K562 (cell line): Measurements from ENCODE around the gene TMEM245. TPM values are rescaled to one million over a fixed set of nuclear protein-coding genes. Genes with fewer than 3 reads are reported as not detected.

Experiments used
- DIDO1 ChIP-seq: fragments of 450-650 bp; IDR thresholded peaks from 2 replicates; pipeline ENCODE4 v1.6.1; 2016; ENCODE audit warnings: low read depth, missing biosample characterization, missing genetic modification characterization
- E4F1 ChIP-seq: fragments of 250-450 bp; sonication (Bioruptor Pico); IDR thresholded peaks from 2 replicates; pipeline ENCODE4 v1.5.0; 2021; ENCODE audit warnings: mild to moderate bottlenecking, borderline replicate concordance
- ESRRA ChIP-seq: fragments of 450-650 bp; IDR thresholded peaks from 2 replicates; pipeline ENCODE4 v1.6.1; 2014; ENCODE audit warnings: low read depth, mild to moderate bottlenecking, moderate library complexity, borderline replicate concordance
- ETV5 ChIP-seq: sonication (generic); formaldehyde crosslinking; IDR thresholded peaks from 2 replicates; pipeline ENCODE4 v1.4.0; 2020; ENCODE audit warnings: low read depth, mild to moderate bottlenecking, missing genetic modification reagents
- FOXA1 ChIP-seq: fragments of 450-650 bp; IDR thresholded peaks from 2 replicates; pipeline ENCODE4 v1.6.1; 2016; ENCODE audit warnings: mild to moderate bottlenecking, borderline replicate concordance
- FOXJ2 ChIP-seq: fragments of 200-800 bp; sonication (Bioruptor generic); IDR thresholded peaks from 2 replicates; pipeline ENCODE4 v1.6.1; 2016; ENCODE audit warnings: missing genetic modification characterization, missing compliant biosample characterization
- KDM4B ChIP-seq, 2 experiments: fragments of 450-650 bp in 1 of 2; sonication (generic) in 1 of 2; IDR thresholded peaks; 2 replicates each; pipeline ENCODE4 v1.6.1; 2016 to 2017; ENCODE audit warnings: borderline replicate concordance in 2 of 2, antibody characterized with exemption in 1 of 2, low read depth in 1 of 2, mild to moderate bottlenecking in 1 of 2
- NCOA6 ChIP-seq: fragments of 450-650 bp; IDR thresholded peaks from 2 replicates; pipeline ENCODE4 v1.6.1; 2017; ENCODE audit warnings: mild to moderate bottlenecking
- POLR2G ChIP-seq: fragments of 200-400 bp; formaldehyde crosslinking; IDR thresholded peaks from 2 replicates; pipeline ENCODE4 v1.6.1; 2017; ENCODE audit warnings: low read depth, mild to moderate bottlenecking, antibody characterized with exemption, low read length, moderate library complexity
- PRDM10 ChIP-seq: fragments of 450-650 bp; IDR thresholded peaks from 2 replicates; pipeline ENCODE4 v1.6.1; 2018; ENCODE audit not compliant: partially characterized antibody
- RNF2 ChIP-seq: sonication (generic); IDR thresholded peaks from 2 replicates; pipeline ENCODE4 v1.6.1; 2016
- SIN3A ChIP-seq, 2 experiments: fragments of 150-350 bp in 1 of 2; IDR thresholded peaks; 2 replicates each; pipeline ENCODE4 v1.6.1; 2011 to 2016; ENCODE audit warnings: borderline replicate concordance in 2 of 2, low read depth in 2 of 2, low read length in 2 of 2, mild to moderate bottlenecking in 2 of 2, moderate library complexity in 2 of 2; ENCODE audit not compliant: control insufficient read depth in 1 of 2
- SIRT6 ChIP-seq: IDR thresholded peaks from one replicate; pipeline ENCODE4 v1.6.1; 2012; ENCODE audit warnings: low read depth, mild to moderate bottlenecking, control low read depth, inconsistent platforms, low read length, moderate library complexity
- SREBF2 ChIP-seq: sonication (generic); formaldehyde crosslinking; IDR thresholded peaks from 2 replicates; pipeline ENCODE4 v1.4.0; 2020; ENCODE audit warnings: mild to moderate bottlenecking, missing genetic modification reagents
- SRSF1 ChIP-seq: fragments of 200-400 bp; formaldehyde crosslinking; IDR thresholded peaks from 2 replicates; pipeline ENCODE4 v1.6.1; 2017; ENCODE audit warnings: mild to moderate bottlenecking, low read depth, low read length, moderate library complexity
- TAF15 ChIP-seq: fragments of 200-400 bp; formaldehyde crosslinking; IDR thresholded peaks from 2 replicates; pipeline ENCODE4 v1.6.1; 2017; ENCODE audit warnings: mild to moderate bottlenecking, low read depth, low read length, moderate library complexity
- TBL1XR1 ChIP-seq, 2 experiments: IDR thresholded peaks; 2 replicates each; pipeline ENCODE4 v1.6.1; 2012; ENCODE audit warnings: improper control_type of control experiment in 2 of 2, low read length in 2 of 2, mild to moderate bottlenecking in 1 of 2
- ZFP1 ChIP-seq: fragments of 450-650 bp; formaldehyde crosslinking; IDR thresholded peaks from 2 replicates; pipeline ENCODE4 v1.4.0; 2020; ENCODE audit warnings: mild to moderate bottlenecking, mixed read lengths
- ZNF197 ChIP-seq: fragments of 200-800 bp; sonication (Bioruptor generic); IDR thresholded peaks from 2 replicates; pipeline ENCODE4 v1.6.1; 2016; ENCODE audit warnings: low read depth, missing genetic modification characterization, missing compliant biosample characterization
- ZNF24 ChIP-seq: fragments of 450-650 bp; IDR thresholded peaks from 2 replicates; pipeline ENCODE4 v1.6.1; 2016
- ZNF282 ChIP-seq: sonication (generic); formaldehyde crosslinking; IDR thresholded peaks from 2 replicates; pipeline ENCODE4 v1.8.1; 2023; ENCODE audit warnings: missing genetic modification reagents
- ZNF408 ChIP-seq: fragments of 250-450 bp; sonication (Bioruptor Pico); IDR thresholded peaks from 2 replicates; pipeline ENCODE4 v1.4.0; 2020; ENCODE audit warnings: low read depth, mild to moderate bottlenecking, moderate library complexity
- polyA plus RNA-seq, 8 experiments: library from polyadenylated mRNA; depleted of rRNA in 4 of 8; stranded (reverse) in 5 of 8; unstranded in 3 of 8; fragments of >200 nt; fragmentation: Nextera tagmentation in 2 of 8; fragmentation: Illumina TruSeq in 1 of 8; extraction: Ambion mirVana in 2 of 8; extraction: Trizol in 1 of 8; gene quantifications; 2 replicates each; pipeline versions ENCODE4 v1.2.1 to v1.2.3, GENCODE V29; 2011 to 2014; ENCODE audit warnings: inconsistent platforms in 1 of 8, missing spikeins in 1 of 8
- total RNA-seq, 7 experiments: library from RNA; depleted of rRNA in 6 of 7; stranded (reverse); fragments of >200 nt in 6 of 7; fragmentation: Illumina TruSeq in 2 of 7; extraction: Trizol in 2 of 7; gene quantifications; 2 replicates each; pipeline versions ENCODE4 v1.2.1 to v1.2.3, GENCODE V29; 2011 to 2021; ENCODE audit warnings: low replicate concordance in 1 of 7

TMEM245 gene
- total and polyA plus RNA-seq, 9 of the 15 experiments (the other 6 are each of a cell fraction or from before 2014, with no cell fraction given) = 8.5 to 43.2 (median 24.3) TPM

GRCh38 chr9:109012009-109012875 is 107.5 kb downstream of the TMEM245 start (continued):
- TF ChIP-seq ZFP1 (CRISPR knock-in tag) = no peak
- no peak for TF ChIP-seq E4F1
- TF ChIP-seq SIN3A (IDR thresholded peaks at IDR 0.05; ENCODE audit: borderline replicate concordance in 2 of 2, control insufficient read depth in 1 of 2, low read depth in 2 of 2, low read length in 2 of 2) = 0 out of 4 replicates have a peak, but pooled peaks of 1 of the 2 experiments have one; percentile 21
- TF ChIP-seq ETV5 (CRISPR knock-in tag) = no peak
- TF ChIP-seq NCOA6 = no peak
- TF ChIP-seq KDM4B (IDR thresholded peaks at IDR 0.05; ENCODE audit: borderline replicate concordance in 2 of 2, low read depth in 1 of 2) = no peak
- no peak for TF ChIP-seq PRDM10
- TF ChIP-seq SREBF2 (CRISPR knock-in tag) = no peak
- no peak for TF ChIP-seq POLR2G
- TF ChIP-seq ZNF197 (CRISPR knock-in tag) = no peak
- TF ChIP-seq ESRRA = no peak
- TF ChIP-seq SIRT6 = no peak
- TF ChIP-seq RNF2 = no peak
- TF ChIP-seq FOXJ2 (tag) = no peak
- no peak for TF ChIP-seq FOXA1
- TF ChIP-seq SRSF1 = no peak
- no peak for TF ChIP-seq ZNF282 (CRISPR knock-in tag)
- TF ChIP-seq TAF15 = no peak
- TF ChIP-seq ZNF24 = no peak
- no peak for TF ChIP-seq TBL1XR1 (IDR thresholded peaks at IDR 0.05; ENCODE audit: low read length in 2 of 2)
- no peak for TF ChIP-seq DIDO1
- no peak for TF ChIP-seq ZNF408 (CRISPR knock-in tag)
